NCI-H2227 (cell line): ENCODE data around the gene ZNF784.

Experiments
- DNase-seq: peaks from one replicate; lab custom pipeline; 2025; ENCODE audit not compliant: unreplicated experiment; lab: John Stamatoyannopoulos, UW

Gene ZNF784

GRCh38 chr19:55644191-55644833, 19.9 kb upstream of the ZNF784 start:
- DNase-seq: no peak

- peak; percentile 74 for DNase-seq
These were observed 19.5 kb upstream of the ZNF784 start for GRCh38 chr19:55643887-55644176.

GRCh38 chr19:55643003-55643886, 18.9 kb upstream of the ZNF784 start, which contains the start of gene ZNF581:
Gene ZNF581 (plus strand): TSS chr19:55643649. CDS start chr19:55644572, 923 bp downstream.
- peak; percentile 93 for DNase-seq

- peak; percentile 69 for DNase-seq
These were observed 18.0 kb upstream of the ZNF784 start for GRCh38 chr19:55642153-55643002.

- DNase-seq: peak; percentile 81
These were observed 17.2 kb upstream of the ZNF784 start for GRCh38 chr19:55641426-55642152.

GRCh38 chr19:55640577-55641425, 16.4 kb upstream of the ZNF784 start, which contains the start of gene ZNF580:
Gene ZNF580 (plus strand): TSS chr19:55641002. CDS start chr19:55642509, 1,507 bp downstream.
- peak; percentile 96 for DNase-seq

GRCh38 chr19:55640043-55640576, 15.7 kb upstream of the ZNF784 start:
- peak; percentile 88 for DNase-seq

GRCh38 chr19:55638864-55639359, 14.5 kb upstream of the ZNF784 start:
- peak; percentile 70 for DNase-seq

GRCh38 chr19:55637534-55637933, 13.2 kb upstream of the ZNF784 start:
- DNase-seq: no peak

GRCh38 chr19:55636723-55637122, 12.4 kb upstream of the ZNF784 start:
- no peak for DNase-seq

GRCh38 chr19:55635856-55636440, 11.6 kb upstream of the ZNF784 start:
- DNase-seq: no peak

- DNase-seq: no peak
These were observed 11.0 kb upstream of the ZNF784 start for GRCh38 chr19:55635334-55635717.

GRCh38 chr19:55633861-55634260, 9.5 kb upstream of the ZNF784 start:
- DNase-seq: no peak

- DNase-seq: peak; percentile 99
These were observed 8.1 kb upstream of the ZNF784 start for GRCh38 chr19:55632463-55632834.

GRCh38 chr19:55626350-55626749, 2.0 kb upstream of the ZNF784 start:
- DNase-seq: no peak

GRCh38 chr19:55625004-55625326, 599 bp upstream of the ZNF784 start:
- DNase-seq: no peak

GRCh38 chr19:55623561-55623960, 805 bp downstream of the ZNF784 start:
- no peak for DNase-seq

- DNase-seq: no peak
These were observed 1.2 kb downstream of the ZNF784 start for GRCh38 chr19:55623130-55623529.
